Fibroblast of skin of left quadriceps (primary cell): Measurements from ENCODE around the gene ATOX1.
"Not testable (repeated sequence)": the region's sequence is repeated elsewhere in the genome, so short reads cannot be mapped to it uniquely, and the experiment has no call there.

Experiments
- DNase-seq, 2 experiments: peaks; one replicate each; pipeline ENCODE4 v3.0.0-alpha.2; 2013; ENCODE audit warnings: low read depth in 2 of 2

Gene ATOX1

GRCh38 chr5:151698081-151698480 is 60.4 kb downstream of the ATOX1 start:
- not testable (repeated sequence) for DNase-seq

GRCh38 chr5:151697452-151697851 is 61.0 kb downstream of the ATOX1 start:
- no peak for DNase-seq

- DNase-seq, result peak; percentile 100
Observed at GRCh38 chr5:151696470-151697061, 61.9 kb downstream of the ATOX1 start.

- no peak for DNase-seq
Observed at GRCh38 chr5:151695464-151695863, 63.0 kb downstream of the ATOX1 start.

- DNase-seq, result no peak
Observed at GRCh38 chr5:151694035-151694485, 64.4 kb downstream of the ATOX1 start.
